Fibroblast of lung (primary cell): ENCODE data around the gene NOD1.

Experiments used
- CTCF ChIP-seq, 2 donors: IDR thresholded peaks in 1 of 2; conservative IDR thresholded peaks in 1 of 2; 1 replicate in 1 of 2; 2 replicates in 1 of 2; pipeline ENCODE4 v1.5.1; 2011 to 2012; ENCODE audit warnings: low read length in 2 of 2, control low read depth in 1 of 2, inconsistent platforms in 1 of 2, low read depth in 1 of 2, mild to moderate bottlenecking in 1 of 2
- EZH2 ChIP-seq: IDR thresholded peaks from 2 replicates; pipeline ENCODE4 v1.5.1; 2012; ENCODE audit warnings: low read length, control low read depth, mild to moderate bottlenecking; ENCODE audit errors: missing control alignments

GRCh38 chr7:30450240-30450982, 28.2 kb downstream of the NOD1 start:
- TF ChIP-seq CTCF (conservative IDR thresholded peaks at IDR 0.05 in 1 of 2, IDR thresholded peaks at IDR 0.05 in 1 of 2; ENCODE audit: low read depth in 1 of 2, low read length in 2 of 2) = no peak
- TF ChIP-seq EZH2 = no peak
